Kidney (tissue), 14 donors: ENCODE data around the gene GDF9. TPM values are rescaled to one million over a fixed set of nuclear protein-coding genes. Genes with fewer than 3 reads are reported as not detected.

Experiments used
- DNase-seq, 5 donors: peaks; one replicate each; pipeline ENCODE4 v3.0.0-alpha.2; 2013 to 2020
- FAIRE-seq: peaks from 2 replicates; lab custom pipeline; 2012; peaks lifted over from hg19 to GRCh38; lab: Jason Lieb, UNC
- H3K27ac ChIP-seq, 2 donors: one replicate each; pipeline ENCODE4 v1.7.0; 2013; ENCODE audit warnings: low read depth in 2 of 2, low read length in 2 of 2, inconsistent platforms in 1 of 2
- H3K27me3 ChIP-seq: one replicate; pipeline ENCODE4 v1.7.1; 2013; ENCODE audit warnings: low read length, inconsistent platforms; ENCODE audit not compliant: control insufficient read depth, insufficient read depth
- H3K36me3 ChIP-seq, 3 donors: one replicate each; pipeline versions ENCODE4 v1.7.0 to v1.7.1; 2013; ENCODE audit warnings: low read length in 3 of 3, control low read depth in 1 of 3, inconsistent platforms in 1 of 3; ENCODE audit not compliant: insufficient read depth in 3 of 3, control insufficient read depth in 2 of 3
- H3K4me1 ChIP-seq, 3 donors: one replicate each; pipeline versions ENCODE4 v1.7.0 to v1.7.1; 2013; ENCODE audit warnings: low read length in 3 of 3, inconsistent platforms in 1 of 3, low read depth in 1 of 3; ENCODE audit not compliant: control insufficient read depth in 2 of 3, insufficient read depth in 2 of 3
- H3K4me3 ChIP-seq, 3 donors: one replicate each; pipeline versions ENCODE4 v1.7.0 to v1.8.1; 2013; ENCODE audit warnings: low read length in 3 of 3, control low read depth in 1 of 3, inconsistent platforms in 1 of 3
- H3K9ac ChIP-seq, 3 donors: one replicate each; pipeline versions ENCODE4 v1.7.0 to v1.7.1; 2013; ENCODE audit warnings: low read length in 3 of 3, control low read depth in 1 of 3, inconsistent platforms in 1 of 3
- H3K9me3 ChIP-seq, 3 donors: one replicate each; pipeline versions ENCODE4 v1.7.0 to v1.7.1; 2013; ENCODE audit warnings: low read length in 3 of 3, control low read depth in 1 of 3, inconsistent platforms in 1 of 3; ENCODE audit not compliant: control insufficient read depth in 2 of 3, insufficient read depth in 1 of 3
- CTCF ChIP-seq: IDR thresholded peaks from 3 replicates; pipeline ENCODE4 v1.5.1; 2012; ENCODE audit warnings: mild to moderate bottlenecking, moderate library complexity, borderline replicate concordance; ENCODE audit not compliant: insufficient read depth; ENCODE audit errors: extremely low read depth
- intact Hi-C: fragments of 100-400 bp; cut with DNase I; formaldehyde crosslinking; loops from one replicate; pipeline ENCODE4 v1.11.1; 2022
- polyA plus RNA-seq: library from polyadenylated mRNA; stranded (reverse); fragments of 350-450 nt; fragmentation: Illumina TruSeq; extraction: RNeasy Lipid Tissue Mini Kit (QIAGEN cat#74804); gene quantifications from one replicate; pipeline ENCODE4 v1.2.3, GENCODE V29; 2014; ENCODE audit warnings: low read depth, low replicate concordance; ENCODE audit not compliant: insufficient read depth
- total RNA-seq: library from RNA; stranded (reverse); fragmentation: NEBNext Ultra II Directional; extraction: Animal tissue kit (Norgen Biotek cat#: 25700); gene quantifications from one replicate; pipeline ENCODE4 v1.2.1, GENCODE V29; 2021
- donor health status: control.
- donor health status: control.
- donor health status: control.
- donor health status: control.
- donor health status: control.
- donor health status: DM: yes; HTN: yes; CAD: no.
- donor health status: Normal renal cell carcinoma (clear cell type).

The GDF9 gene
- total and polyA plus RNA-seq, 2 donors from 2014 or later = 0.88 TPM

- DNase-seq (peak in 2 of 5 donors; percentile 46 to 79), FAIRE-seq (no peak)
- Histone ChIP-seq H3K9ac (no peak overlapping the region), H3K9me3 (no peaks in the 10 kb centered on the region), H3K4me1 (peaks cover 0 to 5% (median 2%) of the 10 kb centered on the region in 3 donors), H3K27ac (peak overlapping the region in 1 of 2 donors; percentile 57), H3K4me3 (no peak overlapping the region), H3K36me3 (no peaks in the 10 kb centered on the region), H3K27me3 (no peaks in the 10 kb centered on the region)
- intact Hi-C loops = no loop called here
- TF ChIP-seq CTCF = no peak
These were observed 26.6 kb downstream of the GDF9 start for GRCh38 chr5:132839426-132840301.

GRCh38 chr5:132838516-132839282 lies 27.6 kb downstream of the GDF9 start:
- H3K36me3 ChIP-seq = no peaks in the 10 kb centered on the region
- no peak overlapping the region for H3K27ac ChIP-seq
- H3K27me3 ChIP-seq = no peaks in the 10 kb centered on the region
- no peaks in the 10 kb centered on the region for H3K9me3 ChIP-seq
- no peak overlapping the region for H3K9ac ChIP-seq
- DNase-seq (no peak), FAIRE-seq (no peak)
- intact Hi-C loops = no loop called here
- H3K4me1 ChIP-seq = peaks cover 0 to 5% (median 2%) of the 10 kb centered on the region in 3 donors
- H3K4me3 ChIP-seq = no peak overlapping the region
- no peak for TF ChIP-seq CTCF

GRCh38 chr5:132837868-132838267 lies 28.4 kb downstream of the GDF9 start:
- Histone ChIP-seq H3K4me1 (peaks cover 0 to 5% (median 2%) of the 10 kb centered on the region in 3 donors), H3K27me3 (no peaks in the 10 kb centered on the region), H3K36me3 (no peaks in the 10 kb centered on the region), H3K4me3 (no peak overlapping the region), H3K9me3 (no peaks in the 10 kb centered on the region), H3K27ac (no peak overlapping the region), H3K9ac (no peak overlapping the region)
- FAIRE-seq = no peak
- intact Hi-C loops = no loop called here
- no peak for TF ChIP-seq CTCF
- no peak for DNase-seq
